Stimulated activated naive CD8-positive, alpha-beta T cell treated with anti-CD3 and anti-CD28 coated beads, Interleukin-15, Interleukin-2, amounts not matched to agents 100 ng/mL and 50 ng/mL, for 24 hours (primary cell): ENCODE measurements around the gene SIL1.
"Not testable (repeated sequence)": the region's sequence is repeated elsewhere in the genome, so short reads cannot be mapped to it uniquely, and the experiment has no call there.

ENCODE experiments used
- H3K27ac Mint-ChIP-seq: one replicate; pipeline ENCODE4 v1.8.0; 2021; ENCODE audit warnings: mild to moderate bottlenecking, mixed read lengths
- H3K27me3 Mint-ChIP-seq: one replicate; pipeline ENCODE4 v1.8.0; 2021; ENCODE audit warnings: mixed read lengths
- H3K36me3 Mint-ChIP-seq: one replicate; pipeline ENCODE4 v1.8.0; 2021; ENCODE audit warnings: low read depth, mixed read lengths
- H3K4me1 Mint-ChIP-seq: one replicate; pipeline ENCODE4 v1.8.0; 2021; ENCODE audit warnings: low read depth, mixed read lengths
- H3K4me3 Mint-ChIP-seq: one replicate; pipeline ENCODE4 v1.8.0; 2021; ENCODE audit warnings: mild to moderate bottlenecking, mixed read lengths
- H3K9me3 Mint-ChIP-seq: one replicate; pipeline ENCODE4 v1.8.0; 2021; ENCODE audit warnings: mixed read lengths

SIL1 gene

GRCh38 chr5:139171779-139172404, 26.3 kb downstream of the SIL1 start:
- H3K27ac Mint-ChIP-seq = no peak overlapping the region

DNA sequence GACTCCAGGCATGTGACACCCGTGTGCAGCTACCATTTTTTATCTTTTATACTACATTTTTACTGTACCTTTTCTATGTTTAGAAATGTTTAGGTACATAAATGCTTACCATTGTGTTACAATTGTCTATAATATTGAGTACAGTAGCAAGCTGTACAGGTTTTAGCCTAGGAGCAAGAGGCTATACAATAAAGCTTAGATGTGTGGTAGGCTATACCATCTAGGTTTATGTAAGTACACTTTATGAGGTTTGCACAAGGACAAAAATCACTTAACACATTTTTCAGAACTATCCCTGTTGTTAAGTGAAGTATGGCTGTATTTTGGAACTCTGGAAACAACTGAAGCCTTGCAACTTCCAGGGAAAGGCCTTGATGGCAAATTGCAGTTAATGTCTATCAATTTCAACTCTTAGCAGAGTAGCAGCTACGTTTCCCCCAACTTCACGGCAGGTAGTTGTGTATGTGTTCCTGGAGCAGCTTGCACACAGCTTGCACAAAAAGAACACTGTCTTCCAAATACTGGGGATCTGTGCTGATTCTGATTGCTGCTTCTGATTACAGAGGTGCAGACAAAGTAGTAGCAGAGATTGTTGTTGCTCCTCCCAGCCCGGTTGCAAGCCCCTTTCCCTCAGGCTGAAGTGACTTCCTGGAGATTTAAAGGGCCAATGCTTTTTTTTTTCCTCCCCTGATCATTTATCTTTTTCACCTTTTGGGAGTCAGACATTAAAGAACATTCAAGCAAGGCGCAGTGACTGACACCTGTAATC, 30.0 kb downstream of the SIL1 start:
- Mint-ChIP-seq H3K27me3 (no peaks in the 10 kb centered on the region), H3K9me3 (peaks cover 6% of the 10 kb centered on the region), H3K4me3 (no peak overlapping the region), H3K36me3 (peaks cover 15% of the 10 kb centered on the region), H3K4me1 (no peaks in the 10 kb centered on the region), H3K27ac (no peak overlapping the region)

More at GRCh38 chr5:139171779-139172404, 26.3 kb downstream of the SIL1 start:
- no peaks in the 10 kb centered on the region for H3K4me1 Mint-ChIP-seq
- H3K27me3 Mint-ChIP-seq = no peaks in the 10 kb centered on the region
- peaks cover 16% of the 10 kb centered on the region for H3K36me3 Mint-ChIP-seq
- no peak overlapping the region for H3K4me3 Mint-ChIP-seq
- peaks cover 6% of the 10 kb centered on the region for H3K9me3 Mint-ChIP-seq

GRCh38 chr5:139167533-139167932, 30.6 kb downstream of the SIL1 start:
- Mint-ChIP-seq H3K27ac (no peak overlapping the region), H3K27me3 (no peaks in the 10 kb centered on the region), H3K9me3 (peaks cover 6% of the 10 kb centered on the region), H3K36me3 (peaks cover 9% of the 10 kb centered on the region), H3K4me1 (no peaks in the 10 kb centered on the region), H3K4me3 (no peak overlapping the region)

DNA sequence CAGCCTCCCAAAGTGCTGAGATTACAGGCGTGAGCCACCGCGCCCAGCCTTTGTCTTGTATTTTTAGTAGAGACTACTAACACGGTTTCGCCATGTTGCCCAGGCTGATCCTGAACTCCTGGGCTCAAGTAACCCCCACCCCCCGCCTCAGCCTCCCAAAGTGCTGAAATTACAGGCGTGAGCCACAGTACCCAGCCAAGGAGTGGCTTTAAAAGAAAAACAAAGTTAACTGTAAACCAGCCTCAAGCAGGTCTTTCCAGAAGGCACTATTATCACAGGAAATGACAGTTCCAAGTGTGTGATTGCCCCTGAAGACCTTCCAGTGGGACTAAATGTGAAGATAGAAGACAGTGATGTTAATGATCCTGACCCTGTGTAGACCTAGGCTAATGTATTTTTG, 31.1 kb downstream of the SIL1 start:
- Mint-ChIP-seq H3K27ac (no peak overlapping the region), H3K27me3 (no peaks in the 10 kb centered on the region), H3K36me3 (peaks cover 6% of the 10 kb centered on the region), H3K4me1 (no peaks in the 10 kb centered on the region), H3K9me3 (peaks cover 5% of the 10 kb centered on the region), H3K4me3 (no peak overlapping the region)

GRCh38 chr5:139164897-139165296, 33.3 kb downstream of the SIL1 start:
- H3K9me3 Mint-ChIP-seq, H3K36me3 Mint-ChIP-seq, H3K4me3 Mint-ChIP-seq, H3K27me3 Mint-ChIP-seq, H3K27ac Mint-ChIP-seq, H3K4me1 Mint-ChIP-seq: not testable (repeated sequence)

DNA sequence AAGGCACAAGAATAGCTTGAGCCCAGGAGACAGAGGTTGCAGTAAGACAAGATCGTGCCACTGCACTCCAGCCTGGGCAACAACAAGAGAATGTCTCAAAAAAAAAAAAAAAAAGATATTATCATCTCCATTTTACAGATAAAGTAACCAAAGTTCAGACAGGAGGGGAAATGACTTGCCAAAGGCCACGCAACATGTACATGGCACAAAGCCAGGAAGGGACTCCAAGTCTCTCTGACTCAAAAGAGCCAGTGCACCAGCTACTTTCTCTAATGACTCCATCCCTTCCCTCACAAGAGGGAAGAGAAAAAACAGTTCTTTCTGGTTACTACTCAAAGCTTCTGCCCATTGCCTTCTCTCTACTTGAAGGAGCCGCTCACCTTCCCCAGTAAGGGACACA, 34.1 kb downstream of the SIL1 start:
- Mint-ChIP-seq H3K27ac (no peak overlapping the region), H3K4me3 (no peak overlapping the region), H3K4me1 (no peaks in the 10 kb centered on the region), H3K9me3 (no peaks in the 10 kb centered on the region), H3K36me3 (peaks cover 5% of the 10 kb centered on the region), H3K27me3 (no peaks in the 10 kb centered on the region)

DNA sequence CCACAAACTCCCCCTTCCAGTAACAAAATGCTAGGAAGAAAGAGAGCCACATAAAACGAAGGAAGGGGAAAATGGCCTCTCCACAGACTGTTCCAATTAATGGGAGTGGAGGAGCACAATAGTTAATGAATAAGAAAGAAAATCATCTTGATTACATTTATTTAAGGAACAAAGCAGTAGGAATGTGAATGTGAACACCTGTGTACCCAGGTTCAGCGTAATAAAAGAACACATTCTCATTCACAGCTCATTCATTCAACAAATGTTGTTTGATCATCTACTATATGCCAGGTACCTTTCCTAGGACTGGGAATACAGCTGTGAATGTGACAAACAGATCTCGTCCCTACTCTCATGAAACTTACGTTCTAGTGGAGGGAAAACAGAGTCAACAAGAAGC, 35.7 kb downstream of the SIL1 start:
- no peak overlapping the region for H3K4me3 Mint-ChIP-seq

DNA sequence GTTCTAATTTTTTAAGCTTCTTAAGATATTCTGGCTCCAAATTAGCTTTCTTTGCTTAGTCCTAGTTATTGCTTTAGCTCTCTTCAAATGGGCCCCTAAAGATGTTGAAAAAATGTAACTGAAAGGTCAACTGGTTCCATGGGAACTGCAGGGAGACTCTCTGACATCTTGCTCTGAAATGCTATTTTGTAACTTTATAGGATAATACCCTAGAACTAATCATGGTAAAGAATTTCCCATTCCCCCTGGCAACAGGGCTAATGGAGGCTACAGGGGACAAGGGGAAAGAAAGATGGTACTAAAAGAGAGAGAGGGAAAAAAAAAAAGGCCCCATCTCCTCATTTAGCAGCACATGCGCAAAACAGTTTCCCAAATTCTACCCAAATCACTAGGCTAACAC, 39.4 kb downstream of the SIL1 start:
- H3K36me3 Mint-ChIP-seq = peaks cover 10% of the 10 kb centered on the region
- H3K27ac Mint-ChIP-seq = no peak overlapping the region
- no peak overlapping the region for H3K4me3 Mint-ChIP-seq
- H3K27me3 Mint-ChIP-seq = no peaks in the 10 kb centered on the region
- H3K4me1 Mint-ChIP-seq = no peaks in the 10 kb centered on the region
- H3K9me3 Mint-ChIP-seq = no peaks in the 10 kb centered on the region

More for the DNA sequence above, 35.7 kb downstream of the SIL1 start:
- no peak overlapping the region for H3K27ac Mint-ChIP-seq
- peaks cover 10% of the 10 kb centered on the region for H3K36me3 Mint-ChIP-seq
- H3K27me3 Mint-ChIP-seq = no peaks in the 10 kb centered on the region
- no peaks in the 10 kb centered on the region for H3K9me3 Mint-ChIP-seq
- no peaks in the 10 kb centered on the region for H3K4me1 Mint-ChIP-seq

- peaks cover 10% of the 10 kb centered on the region for H3K36me3 Mint-ChIP-seq
- no peaks in the 10 kb centered on the region for H3K9me3 Mint-ChIP-seq
- no peaks in the 10 kb centered on the region for H3K4me1 Mint-ChIP-seq
- no peaks in the 10 kb centered on the region for H3K27me3 Mint-ChIP-seq
- H3K4me3 Mint-ChIP-seq = no peak overlapping the region
- no peak overlapping the region for H3K27ac Mint-ChIP-seq
These were observed 40.6 kb downstream of the SIL1 start for GRCh38 chr5:139157556-139157955.

DNA sequence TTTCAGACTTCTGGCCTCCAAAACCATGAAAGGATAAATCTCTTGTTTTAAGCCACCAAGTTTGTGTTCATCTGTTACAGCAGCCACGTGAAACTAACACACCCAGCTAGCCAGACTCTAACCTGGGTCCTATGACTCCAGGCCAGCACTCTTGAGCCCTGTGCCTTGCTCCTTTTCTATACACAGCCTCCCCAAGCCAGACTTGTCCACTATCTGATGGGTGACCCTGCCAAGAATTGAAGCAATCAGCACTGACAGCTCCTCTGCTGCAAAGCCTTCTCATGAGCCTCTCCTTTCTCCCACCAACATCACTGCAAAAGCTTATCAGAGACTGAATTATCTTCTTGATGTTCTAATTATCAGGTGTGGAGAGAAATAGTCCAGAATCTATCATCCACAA, 41.4 kb downstream of the SIL1 start:
- Mint-ChIP-seq H3K9me3 (no peaks in the 10 kb centered on the region), H3K4me1 (no peaks in the 10 kb centered on the region), H3K27me3 (no peaks in the 10 kb centered on the region), H3K4me3 (no peak overlapping the region), H3K36me3 (peaks cover 10% of the 10 kb centered on the region), H3K27ac (no peak overlapping the region)

DNA sequence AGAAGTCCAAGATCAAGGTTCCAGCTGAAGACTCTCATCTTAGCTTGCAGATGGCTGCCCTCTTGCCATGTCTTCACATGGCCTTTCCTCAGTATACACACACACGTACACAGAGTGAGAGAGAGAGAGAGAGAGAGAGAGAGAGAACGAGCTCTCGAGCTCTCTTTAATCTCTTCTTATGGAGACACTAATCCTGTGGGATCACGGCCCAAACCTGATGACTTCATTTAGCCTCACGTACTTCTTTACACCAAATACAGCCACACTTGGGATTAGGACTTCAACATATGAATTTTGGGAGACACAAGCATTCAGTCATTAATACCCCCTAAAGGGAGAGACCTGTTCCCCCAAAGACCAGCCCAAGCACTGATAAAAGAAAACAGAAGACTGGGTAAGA, 42.8 kb downstream of the SIL1 start:
- Mint-ChIP-seq H3K27ac (no peak overlapping the region), H3K4me1 (peaks cover 1% of the 10 kb centered on the region), H3K4me3 (no peak overlapping the region)

DNA sequence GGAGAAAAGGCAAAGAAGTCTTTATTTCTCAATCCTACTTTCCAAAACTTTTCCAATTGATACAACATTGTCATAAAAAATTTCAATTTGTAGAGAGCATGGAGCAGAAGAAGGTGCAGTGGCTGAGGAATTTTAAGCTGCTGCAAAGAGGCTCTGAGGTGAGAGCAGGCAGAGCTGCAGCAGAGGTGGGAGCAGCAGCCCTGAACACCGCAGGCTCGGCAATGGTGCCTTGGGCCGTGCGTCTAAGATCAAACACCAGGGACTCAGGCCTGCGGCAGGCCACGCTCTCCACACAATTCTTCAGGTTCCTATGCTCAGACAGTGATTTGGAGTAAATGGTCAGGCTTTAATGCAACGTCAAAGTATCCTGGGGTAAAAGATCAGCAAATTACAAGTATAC, 46.3 kb downstream of the SIL1 start:
- no peaks in the 10 kb centered on the region for H3K27me3 Mint-ChIP-seq
- no peak overlapping the region for H3K27ac Mint-ChIP-seq
- no peaks in the 10 kb centered on the region for H3K36me3 Mint-ChIP-seq
- H3K4me1 Mint-ChIP-seq = peaks cover 27% of the 10 kb centered on the region
- no peaks in the 10 kb centered on the region for H3K9me3 Mint-ChIP-seq
- H3K4me3 Mint-ChIP-seq = no peak overlapping the region

More for the DNA sequence above, 42.8 kb downstream of the SIL1 start:
- Mint-ChIP-seq H3K9me3 (no peaks in the 10 kb centered on the region), H3K27me3 (no peaks in the 10 kb centered on the region), H3K36me3 (peaks cover 10% of the 10 kb centered on the region)

DNA sequence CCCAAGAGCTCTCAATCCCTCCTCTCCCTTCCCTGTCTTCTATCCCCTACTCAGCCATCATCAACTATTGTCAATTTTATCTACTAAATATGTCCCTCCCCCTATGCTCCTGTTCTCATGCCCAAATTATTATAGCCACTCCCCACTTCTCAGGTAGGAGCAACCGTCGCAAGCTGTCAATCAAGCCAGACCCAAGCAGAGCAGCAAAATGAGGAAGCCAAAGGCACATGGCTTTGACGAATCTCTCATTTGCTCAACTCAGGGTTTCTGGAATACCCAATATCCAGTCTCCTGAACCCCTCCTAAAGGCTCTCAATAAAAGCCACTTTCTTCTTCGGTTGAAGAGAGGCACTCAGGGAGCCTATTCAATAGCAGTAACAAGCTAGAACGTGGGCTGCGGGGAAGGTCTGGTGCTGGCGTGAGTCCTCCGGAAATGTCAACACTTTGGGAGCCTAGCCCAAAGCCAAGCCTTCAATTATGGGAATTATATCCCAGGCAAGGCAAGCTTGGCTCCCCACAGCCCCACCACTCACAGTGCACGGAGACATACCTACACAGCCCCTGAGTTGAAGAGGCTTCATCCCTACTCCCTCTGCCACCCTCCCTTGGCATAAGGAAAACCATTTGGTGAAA, 47.7 kb downstream of the SIL1 start:
- no peak overlapping the region for H3K4me3 Mint-ChIP-seq
- H3K36me3 Mint-ChIP-seq = no peaks in the 10 kb centered on the region
- no peaks in the 10 kb centered on the region for H3K27me3 Mint-ChIP-seq
- H3K9me3 Mint-ChIP-seq = no peaks in the 10 kb centered on the region
- H3K4me1 Mint-ChIP-seq = peaks cover 33% of the 10 kb centered on the region
- H3K27ac Mint-ChIP-seq = no peak overlapping the region

DNA sequence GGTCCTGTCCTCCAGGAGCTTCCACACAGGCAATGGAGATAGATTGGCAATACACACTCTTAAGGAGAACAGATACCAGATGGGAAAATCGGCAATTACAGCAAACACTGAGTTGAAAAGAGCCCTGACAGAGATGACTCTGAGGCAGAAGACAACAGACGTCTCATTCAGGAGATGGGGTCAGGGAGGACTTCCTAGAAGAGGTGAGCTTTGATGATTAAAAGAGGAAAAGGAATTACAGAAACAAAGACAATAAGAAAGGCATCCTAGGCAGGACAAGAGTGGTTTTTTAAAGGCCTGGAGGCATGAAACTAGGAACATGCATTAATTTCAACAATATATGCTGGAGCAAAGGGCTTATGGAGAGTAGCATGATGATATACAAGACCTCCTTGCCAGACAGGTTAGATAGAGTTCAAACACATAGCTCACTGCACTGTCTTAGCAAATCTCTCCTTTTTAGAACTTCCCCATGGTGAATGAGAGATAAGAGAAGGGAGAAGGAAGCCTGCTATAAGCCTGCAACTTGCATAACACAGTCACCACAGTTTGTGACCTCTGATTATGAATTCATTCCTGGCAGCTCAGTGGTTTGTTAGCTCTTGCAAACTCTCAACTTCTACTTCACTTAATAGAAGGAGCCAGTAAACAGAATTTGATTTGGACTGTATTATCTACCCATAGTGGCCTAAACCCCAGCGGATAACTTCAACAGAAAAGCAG, 48.5 kb downstream of the SIL1 start:
- H3K4me3 Mint-ChIP-seq = no peak overlapping the region
- peaks cover 41% of the 10 kb centered on the region for H3K4me1 Mint-ChIP-seq
- no peaks in the 10 kb centered on the region for H3K36me3 Mint-ChIP-seq
- H3K9me3 Mint-ChIP-seq = no peaks in the 10 kb centered on the region
- H3K27ac Mint-ChIP-seq = no peak overlapping the region
- no peaks in the 10 kb centered on the region for H3K27me3 Mint-ChIP-seq

- Mint-ChIP-seq H3K4me3 (no peak overlapping the region), H3K4me1 (peaks cover 46% of the 10 kb centered on the region), H3K27ac (no peak overlapping the region), H3K9me3 (no peaks in the 10 kb centered on the region), H3K36me3 (peaks cover 3% of the 10 kb centered on the region), H3K27me3 (no peaks in the 10 kb centered on the region)
These were observed 49.2 kb downstream of the SIL1 start for GRCh38 chr5:139148986-139149385.
